Measurements from ENCODE around the gene S1PR3. TPM values are rescaled to one million over a fixed set of nuclear protein-coding genes. Genes with fewer than 3 reads are reported as not detected.

S1PR3 gene
- total RNA-seq, 2 experiments from 2014 or later = 0.06 TPM; not detected in 1

GRCh38 chr9:89032661-89033060 is 41.4 kb downstream of the S1PR3 start:
- Mint-ChIP-seq H3K4me3 (no peak overlapping the region), H3K9me3 (peaks cover 4% of the 10 kb centered on the region), H3K27ac (no peak overlapping the region), H3K36me3 (no peaks in the 10 kb centered on the region), H3K4me1 (no peaks in the 10 kb centered on the region), H3K27me3 (peaks cover 20% of the 10 kb centered on the region)
- ATAC-seq (ENCODE audit: low read depth) = no peak
- DNase-seq = no peak
- POLR2A ChIA-PET = no interaction called here

- peaks cover 11% of the 10 kb centered on the region for H3K27me3 Mint-ChIP-seq
- H3K9me3 Mint-ChIP-seq = no peaks in the 10 kb centered on the region
- POLR2A ChIA-PET = no interaction called here
- H3K4me1 Mint-ChIP-seq = no peaks in the 10 kb centered on the region
- no peaks in the 10 kb centered on the region for H3K36me3 Mint-ChIP-seq
- H3K4me3 Mint-ChIP-seq = no peak overlapping the region
- H3K27ac Mint-ChIP-seq = no peak overlapping the region
- ATAC-seq (ENCODE audit: low read depth) (no peak), DNase-seq (no peak)
These were observed 45.1 kb downstream of the S1PR3 start for GRCh38 chr9:89036383-89036782.

- Mint-ChIP-seq H3K4me1 (no peaks in the 10 kb centered on the region), H3K9me3 (no peaks in the 10 kb centered on the region), H3K27ac (no peak overlapping the region), H3K27me3 (peaks cover 11% of the 10 kb centered on the region), H3K36me3 (no peaks in the 10 kb centered on the region), H3K4me3 (no peak overlapping the region)
- POLR2A ChIA-PET = no interaction called here
- ATAC-seq (ENCODE audit: low read depth) (no peak), DNase-seq (no peak)
These were observed 45.6 kb downstream of the S1PR3 start for GRCh38 chr9:89036891-89037290.

- no peak overlapping the region for H3K4me3 Mint-ChIP-seq
- no peaks in the 10 kb centered on the region for H3K4me1 Mint-ChIP-seq
- no peak for DNase-seq
- POLR2A ChIA-PET = no interaction called here
- no peak for ATAC-seq (ENCODE audit: low read depth)
- no peak overlapping the region for H3K27ac Mint-ChIP-seq
- H3K36me3 Mint-ChIP-seq = no peaks in the 10 kb centered on the region
- no peaks in the 10 kb centered on the region for H3K9me3 Mint-ChIP-seq
- H3K27me3 Mint-ChIP-seq = peaks cover 11% of the 10 kb centered on the region
These were observed 46.1 kb downstream of the S1PR3 start for GRCh38 chr9:89037346-89037745.

DNA sequence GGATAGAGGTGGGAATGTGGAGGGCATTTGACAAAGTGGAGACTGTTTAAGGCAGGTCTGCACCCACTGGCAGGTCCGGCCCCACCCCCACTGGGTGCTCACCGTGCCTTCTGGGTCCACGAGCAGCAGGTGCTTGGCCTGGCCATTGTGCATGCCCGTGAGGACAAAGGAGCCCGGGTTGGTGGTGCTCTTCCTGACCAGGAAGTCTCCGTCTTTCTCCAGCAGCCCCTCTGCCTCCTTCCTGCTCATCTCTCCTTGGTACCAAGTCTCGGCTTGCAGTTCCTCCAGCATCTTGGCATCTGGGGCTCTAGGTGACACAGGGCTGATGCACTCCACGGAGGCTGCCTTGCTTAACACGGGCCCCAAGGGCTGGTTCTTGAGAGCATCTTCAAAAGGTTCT is 46.6 kb downstream of the S1PR3 start:
- no peak overlapping the region for H3K4me3 Mint-ChIP-seq
- no peaks in the 10 kb centered on the region for H3K36me3 Mint-ChIP-seq
- peaks cover 11% of the 10 kb centered on the region for H3K27me3 Mint-ChIP-seq
- DNase-seq (no peak), ATAC-seq (ENCODE audit: low read depth) (no peak)
- H3K9me3 Mint-ChIP-seq = no peaks in the 10 kb centered on the region
- POLR2A ChIA-PET = no interaction called here
- H3K27ac Mint-ChIP-seq = no peak overlapping the region
- no peaks in the 10 kb centered on the region for H3K4me1 Mint-ChIP-seq

- POLR2A ChIA-PET = no interaction called here
- Mint-ChIP-seq H3K4me1 (no peaks in the 10 kb centered on the region), H3K9me3 (no peaks in the 10 kb centered on the region), H3K36me3 (no peaks in the 10 kb centered on the region), H3K4me3 (no peak overlapping the region), H3K27ac (no peak overlapping the region), H3K27me3 (peaks cover 11% of the 10 kb centered on the region)
- no peak for ATAC-seq (ENCODE audit: low read depth)
- DNase-seq = no peak
These were observed 47.3 kb downstream of the S1PR3 start for GRCh38 chr9:89038382-89039103.

DNA sequence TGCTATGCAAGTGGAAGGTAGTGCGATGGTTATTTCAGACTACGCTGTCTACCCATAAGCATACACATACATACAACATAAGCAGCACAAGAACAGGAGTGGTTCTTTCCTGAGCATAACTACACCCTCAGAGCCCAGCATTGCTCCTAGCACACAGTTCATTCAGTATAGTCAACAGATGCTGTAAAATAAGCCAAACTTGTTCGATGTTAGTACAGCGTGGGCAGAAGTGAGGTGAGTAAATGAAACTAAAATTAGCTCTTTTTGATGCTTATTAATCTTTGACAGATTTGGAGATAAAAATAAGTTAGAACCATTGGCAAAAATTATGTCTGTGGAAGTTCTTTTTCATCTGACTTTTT is 47.8 kb downstream of the S1PR3 start:
- Mint-ChIP-seq H3K4me3 (no peak overlapping the region), H3K9me3 (no peaks in the 10 kb centered on the region), H3K36me3 (no peaks in the 10 kb centered on the region), H3K27ac (no peak overlapping the region), H3K4me1 (no peaks in the 10 kb centered on the region), H3K27me3 (peaks cover 11% of the 10 kb centered on the region)
- ATAC-seq (ENCODE audit: low read depth) = no peak
- POLR2A ChIA-PET = no interaction called here
- DNase-seq = no peak

- Mint-ChIP-seq H3K27ac (no peak overlapping the region), H3K27me3 (peaks cover 11% of the 10 kb centered on the region), H3K9me3 (no peaks in the 10 kb centered on the region), H3K36me3 (no peaks in the 10 kb centered on the region), H3K4me3 (no peak overlapping the region), H3K4me1 (no peaks in the 10 kb centered on the region)
- DNase-seq (no peak), ATAC-seq (ENCODE audit: low read depth) (no peak)
- POLR2A ChIA-PET = no interaction called here
These were observed 48.4 kb downstream of the S1PR3 start for GRCh38 chr9:89039664-89040063.

GRCh38 chr9:89042984-89043383 is 51.7 kb downstream of the S1PR3 start:
- POLR2A ChIA-PET = no interaction called here
- Mint-ChIP-seq H3K27me3 (peaks cover 7% of the 10 kb centered on the region), H3K27ac (no peak overlapping the region), H3K9me3 (no peaks in the 10 kb centered on the region), H3K4me3 (no peak overlapping the region), H3K36me3 (no peaks in the 10 kb centered on the region), H3K4me1 (no peaks in the 10 kb centered on the region)
- DNase-seq = no peak
- ATAC-seq (ENCODE audit: low read depth) = no peak

DNA sequence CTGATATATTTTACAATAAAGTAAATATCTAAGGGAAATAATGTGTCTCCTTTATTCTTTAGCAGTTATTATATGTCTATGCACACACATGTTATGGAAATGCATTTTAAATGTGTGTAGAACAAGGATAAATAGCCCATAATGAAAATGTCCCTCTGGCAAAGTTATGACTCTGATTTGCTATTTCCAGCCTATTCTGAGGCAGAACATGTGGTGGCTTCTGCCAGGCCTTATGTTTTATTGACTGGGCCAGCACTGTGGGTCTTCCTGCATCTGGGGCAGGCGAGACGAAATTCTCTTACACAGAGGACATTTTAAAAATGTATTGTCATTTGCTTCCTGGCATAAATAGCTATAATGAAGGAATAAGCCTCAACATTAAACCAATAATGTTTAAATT is 52.8 kb downstream of the S1PR3 start:
- no peak for ATAC-seq (ENCODE audit: low read depth)
- Mint-ChIP-seq H3K4me1 (no peaks in the 10 kb centered on the region), H3K27me3 (peaks cover 7% of the 10 kb centered on the region), H3K36me3 (no peaks in the 10 kb centered on the region), H3K27ac (no peak overlapping the region), H3K4me3 (no peak overlapping the region), H3K9me3 (no peaks in the 10 kb centered on the region)
- POLR2A ChIA-PET = no interaction called here
- DNase-seq = no peak

- H3K36me3 Mint-ChIP-seq = no peaks in the 10 kb centered on the region
- DNase-seq = no peak
- H3K27ac Mint-ChIP-seq = no peak overlapping the region
- ATAC-seq (ENCODE audit: low read depth) = no peak
- peaks cover 9% of the 10 kb centered on the region for H3K27me3 Mint-ChIP-seq
- H3K9me3 Mint-ChIP-seq = no peaks in the 10 kb centered on the region
- H3K4me1 Mint-ChIP-seq = no peaks in the 10 kb centered on the region
- POLR2A ChIA-PET = no interaction called here
- H3K4me3 Mint-ChIP-seq = no peak overlapping the region
These were observed 53.6 kb downstream of the S1PR3 start for GRCh38 chr9:89044881-89045280.

DNA sequence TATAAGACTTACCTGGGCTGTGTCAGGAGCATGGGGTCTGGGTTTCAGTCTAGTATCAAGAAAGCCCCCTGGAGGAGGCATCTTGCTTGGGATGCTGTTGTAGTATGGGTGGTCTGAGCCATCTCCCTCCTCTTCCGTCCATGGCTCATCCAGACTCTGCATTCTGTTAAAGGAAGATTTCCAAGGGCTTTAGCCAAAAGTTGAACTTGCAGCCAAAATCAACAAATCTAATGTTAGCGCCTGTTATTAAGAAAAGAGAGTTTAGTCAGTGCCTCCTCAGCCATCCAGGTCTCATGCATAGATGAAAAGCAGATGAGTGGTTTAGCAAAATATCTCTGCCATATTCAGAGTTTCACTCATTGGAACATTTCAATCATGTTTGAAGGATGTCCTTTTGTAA is 55.6 kb downstream of the S1PR3 start:
- no peak overlapping the region for H3K27ac Mint-ChIP-seq
- no peaks in the 10 kb centered on the region for H3K36me3 Mint-ChIP-seq
- H3K9me3 Mint-ChIP-seq = no peaks in the 10 kb centered on the region
- H3K27me3 Mint-ChIP-seq = peaks cover 9% of the 10 kb centered on the region
- DNase-seq = no peak
- no peak overlapping the region for H3K4me3 Mint-ChIP-seq
- POLR2A ChIA-PET = no interaction called here
- no peaks in the 10 kb centered on the region for H3K4me1 Mint-ChIP-seq
- no peak for ATAC-seq (ENCODE audit: low read depth)

DNA sequence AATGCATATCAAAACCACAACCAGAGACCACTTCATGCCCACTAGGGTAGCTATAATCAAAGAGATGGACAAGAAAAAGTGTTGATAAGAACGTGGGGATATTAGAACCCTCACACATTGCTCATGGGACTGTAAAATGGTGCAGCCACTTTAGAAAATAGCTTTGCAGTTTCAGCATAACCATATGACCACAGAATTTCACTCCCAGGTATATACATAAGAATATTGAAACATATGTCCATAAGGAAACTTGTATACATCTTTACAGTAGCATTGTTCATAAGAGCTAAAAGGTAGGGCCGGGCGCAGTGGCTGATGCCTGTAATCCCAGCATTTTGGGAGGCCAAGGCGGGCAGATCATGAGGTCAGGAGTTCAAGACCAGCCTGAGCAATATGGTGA is 56.4 kb downstream of the S1PR3 start:
- no peaks in the 10 kb centered on the region for H3K36me3 Mint-ChIP-seq
- peaks cover 9% of the 10 kb centered on the region for H3K27me3 Mint-ChIP-seq
- POLR2A ChIA-PET = interaction anchor here (0.6 kb wide), 1 partner anchor 93 kb away, joined by 4 read pairs; no protein-coding TSS in a partner anchor
- DNase-seq (no peak), ATAC-seq (ENCODE audit: low read depth) (no peak)
- no peak overlapping the region for H3K4me3 Mint-ChIP-seq
- H3K9me3 Mint-ChIP-seq = no peaks in the 10 kb centered on the region
- no peak overlapping the region for H3K27ac Mint-ChIP-seq
- no peaks in the 10 kb centered on the region for H3K4me1 Mint-ChIP-seq

DNA sequence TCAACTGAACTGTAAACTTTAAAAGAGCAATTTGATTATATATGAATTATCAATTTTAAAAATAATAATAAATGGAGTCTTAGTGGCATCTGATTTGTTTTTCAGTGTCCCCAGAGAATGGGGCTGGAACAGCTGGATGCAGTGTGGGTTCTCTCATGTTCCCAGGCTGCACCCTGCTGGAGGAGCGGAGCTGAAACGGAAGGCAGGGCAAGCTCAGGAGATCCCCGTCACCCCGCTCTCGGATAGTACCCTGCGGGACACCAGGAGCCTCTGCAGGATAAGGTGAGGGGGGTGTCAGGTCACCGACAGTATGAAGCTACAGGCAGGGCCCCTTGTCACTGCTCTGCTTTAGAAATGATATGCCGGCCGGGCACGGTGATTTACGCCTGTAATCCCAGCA is 57.3 kb downstream of the S1PR3 start:
- ATAC-seq (ENCODE audit: low read depth) (no peak), DNase-seq (no peak)
- POLR2A ChIA-PET = no interaction called here
- Mint-ChIP-seq H3K9me3 (no peaks in the 10 kb centered on the region), H3K36me3 (no peaks in the 10 kb centered on the region), H3K27ac (no peak overlapping the region), H3K4me1 (no peaks in the 10 kb centered on the region), H3K27me3 (peaks cover 9% of the 10 kb centered on the region), H3K4me3 (no peak overlapping the region)

GRCh38 chr9:89049646-89050045 is 58.4 kb downstream of the S1PR3 start:
- POLR2A ChIA-PET = no interaction called here
- Mint-ChIP-seq H3K36me3 (no peaks in the 10 kb centered on the region), H3K27me3 (peaks cover 9% of the 10 kb centered on the region), H3K27ac (no peak overlapping the region), H3K4me3 (no peak overlapping the region), H3K9me3 (no peaks in the 10 kb centered on the region), H3K4me1 (no peaks in the 10 kb centered on the region)
- no peak for DNase-seq
- no peak for ATAC-seq (ENCODE audit: low read depth)
